G401 (cell line): ENCODE data around the gene FAM98C. TPM values are rescaled to one million over a fixed set of nuclear protein-coding genes. Genes with fewer than 3 reads are reported as not detected.
A peak's percentile ranks its signal among the peaks of the same experiment; 100 is the strongest.
"Not testable (repeated sequence)": the region's sequence is repeated elsewhere in the genome, so short reads cannot be mapped to it uniquely, and the experiment has no call there.

Experiments used
- DNase-seq: peaks from one replicate; pipeline ENCODE4 v3.0.0-alpha.2; 2015; ENCODE audit warnings: low spot score
- in situ Hi-C: cut with HindIII; loops from 2 replicates; pipeline ENCODE4 v1.10.0; 2016; ENCODE audit warnings: low sequenced_read_pairs, mixed read lengths
- total RNA-seq: library from RNA; depleted of rRNA; stranded (reverse); fragments of >200 nt; shearing (Covaris generic); gene quantifications from 2 replicates; pipeline ENCODE4 v1.2.3, GENCODE V29; 2014; rRNA removed

Gene FAM98C
- total RNA-seq: 15.9 and 23.5 TPM in 2 replicates

- DNase-seq: peak; percentile 96
- in situ Hi-C loops: no loop called here
These were observed at the start of gene FAM98C for GRCh38 chr19:38402967-38403674. Gene FAM98C (plus strand): TSS chr19:38403093. CDS start chr19:38403154, 61 bp downstream.

DNA sequence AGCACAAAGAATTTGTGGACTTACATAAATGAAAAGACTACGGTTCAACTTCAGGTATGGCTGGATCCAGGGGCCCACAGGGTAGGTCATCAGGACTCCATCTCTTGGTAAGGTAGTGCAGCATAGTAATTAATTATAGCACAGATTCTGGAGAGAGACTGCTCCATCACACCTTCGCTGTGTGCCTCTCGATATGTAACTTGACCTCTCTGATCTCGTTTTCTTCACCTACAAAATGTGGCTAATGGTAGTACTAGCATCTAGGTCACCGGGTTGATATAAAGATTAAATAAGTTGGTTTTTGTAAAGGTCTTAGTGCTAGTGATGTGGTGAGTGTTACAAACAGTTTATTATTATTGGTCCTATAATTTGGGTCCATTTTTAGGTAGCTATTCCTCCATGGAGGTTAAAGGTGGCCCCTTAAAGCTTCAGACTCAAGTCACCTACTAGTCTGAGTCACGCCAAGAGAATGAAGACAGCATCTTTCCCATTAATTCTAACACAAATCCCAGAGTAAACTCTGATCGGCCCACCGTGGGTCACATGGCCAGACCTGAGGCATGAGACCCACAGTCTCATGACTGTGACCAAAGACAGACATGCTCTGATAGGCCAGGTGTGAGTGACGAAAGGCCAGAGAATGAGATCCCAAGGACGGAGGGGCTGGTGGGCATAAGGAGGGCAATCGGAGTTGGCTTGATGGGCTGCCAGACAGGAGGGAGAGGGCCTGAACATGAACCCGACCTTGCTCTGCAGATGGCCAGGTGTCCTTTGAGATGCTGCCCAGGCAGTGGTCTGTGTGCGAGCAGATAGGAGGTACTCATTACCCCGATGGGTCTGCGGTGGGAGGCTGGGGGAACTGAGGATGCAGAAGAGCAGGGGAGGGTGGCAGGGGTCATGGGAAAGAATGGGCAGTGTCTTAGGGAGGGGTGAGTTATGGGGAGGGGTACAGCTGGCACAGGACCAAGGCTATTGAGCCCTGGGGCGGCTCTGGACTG lies 46.9 kb upstream of the FAM98C start:
- in situ Hi-C loops: no loop called here
- DNase-seq: no peak

DNA sequence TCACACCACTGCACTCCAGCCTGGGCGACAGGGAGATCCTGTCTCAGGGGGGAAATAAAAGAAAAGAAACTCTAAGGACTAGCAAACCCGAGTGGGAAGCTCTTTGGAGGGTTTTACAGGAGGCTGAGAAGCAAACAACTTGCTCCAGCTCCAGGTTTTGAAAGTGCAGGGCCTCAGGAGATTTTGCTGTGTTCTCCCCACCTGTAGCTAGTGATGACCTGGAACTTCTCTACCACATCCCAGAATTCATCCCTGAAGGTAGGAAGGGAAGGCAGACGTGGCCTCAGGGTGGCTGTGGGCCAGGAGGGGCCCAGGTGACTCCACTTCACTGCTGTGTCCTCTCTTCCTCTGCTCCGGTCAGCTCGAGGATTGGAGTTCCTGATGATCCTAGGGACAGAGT lies 44.8 kb upstream of the FAM98C start:
- no peak for DNase-seq
- in situ Hi-C loops: no loop called here

GRCh38 chr19:38359242-38360021 lies 43.5 kb upstream of the FAM98C start:
- in situ Hi-C loops: no loop called here

GRCh38 chr19:38360351-38360750 lies 42.5 kb upstream of the FAM98C start:
- DNase-seq: no peak
- in situ Hi-C loops: no loop called here

More at GRCh38 chr19:38359242-38360021, 43.5 kb upstream of the FAM98C start:
- no peak for DNase-seq

DNA sequence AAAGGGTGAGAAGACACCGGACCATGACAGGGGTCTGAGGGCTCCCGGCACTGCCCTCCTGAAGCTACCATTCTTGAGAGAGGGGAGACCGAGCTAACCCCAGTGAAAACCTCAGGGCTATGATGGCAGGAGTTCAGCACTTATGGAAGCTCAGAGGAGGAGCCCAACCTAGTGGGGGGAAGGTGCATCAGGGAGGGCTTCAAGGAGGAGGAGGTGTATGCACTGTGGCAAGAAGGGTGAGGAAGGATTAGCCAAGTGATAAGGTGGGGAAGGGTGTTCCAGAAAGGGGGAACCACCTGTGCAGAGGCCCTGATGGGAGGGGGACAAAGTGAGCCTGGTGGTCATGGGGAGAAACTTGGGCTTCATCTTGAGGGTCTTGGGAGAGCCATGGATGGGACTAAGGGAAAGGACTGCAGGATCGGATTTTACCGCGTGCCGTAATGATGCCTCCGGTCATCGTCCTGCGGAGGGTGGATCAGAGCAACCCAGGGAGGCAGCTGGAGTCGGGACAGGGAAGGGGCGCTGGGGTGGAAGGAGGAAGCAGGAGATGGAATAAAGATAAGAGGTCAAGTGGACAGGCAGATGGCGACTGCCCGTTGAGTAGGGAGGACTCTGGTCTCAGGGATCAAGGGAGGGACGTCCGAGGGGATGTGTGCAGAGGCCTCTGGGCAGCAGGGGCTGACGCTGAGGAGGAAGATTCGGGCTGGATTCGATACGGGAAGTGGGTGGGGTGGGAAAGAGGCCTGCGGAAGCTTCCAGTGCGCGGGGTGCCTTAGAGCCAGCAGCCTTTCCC lies 41.9 kb upstream of the FAM98C start:
- no peak for DNase-seq
- in situ Hi-C loops: no loop called here

DNA sequence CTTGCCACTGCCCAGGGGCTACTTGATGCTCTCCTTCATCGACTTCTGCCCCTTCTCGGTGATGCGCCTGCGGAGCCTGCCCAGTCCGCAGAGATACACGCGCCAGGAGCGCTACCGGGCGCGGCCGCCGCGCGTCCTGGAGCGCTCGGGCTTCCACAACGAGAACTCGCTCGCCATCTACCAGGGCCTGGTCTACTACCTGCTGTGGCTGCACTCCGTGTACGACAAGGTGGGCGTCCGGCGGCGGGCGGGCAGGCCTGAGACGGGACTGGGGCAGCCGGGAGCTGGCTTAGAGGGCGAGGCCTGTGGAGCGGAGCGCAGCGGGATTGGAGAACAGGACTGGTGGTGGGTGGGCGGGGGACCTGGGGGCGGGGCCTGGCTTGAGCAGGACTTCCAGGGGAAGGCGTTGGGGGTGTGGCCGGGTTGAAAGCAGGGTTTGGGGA lies 41.2 kb upstream of the FAM98C start:
- in situ Hi-C loops: no loop called here
- peak; percentile 80 for DNase-seq

- in situ Hi-C loops: no loop called here
- peak; percentile 65 for DNase-seq
These were observed 40.6 kb upstream of the FAM98C start for GRCh38 chr19:38362076-38362945.

GRCh38 chr19:38362946-38363688 lies 39.8 kb upstream of the FAM98C start:
- in situ Hi-C loops, DNase-seq: not testable (repeated sequence)

DNA sequence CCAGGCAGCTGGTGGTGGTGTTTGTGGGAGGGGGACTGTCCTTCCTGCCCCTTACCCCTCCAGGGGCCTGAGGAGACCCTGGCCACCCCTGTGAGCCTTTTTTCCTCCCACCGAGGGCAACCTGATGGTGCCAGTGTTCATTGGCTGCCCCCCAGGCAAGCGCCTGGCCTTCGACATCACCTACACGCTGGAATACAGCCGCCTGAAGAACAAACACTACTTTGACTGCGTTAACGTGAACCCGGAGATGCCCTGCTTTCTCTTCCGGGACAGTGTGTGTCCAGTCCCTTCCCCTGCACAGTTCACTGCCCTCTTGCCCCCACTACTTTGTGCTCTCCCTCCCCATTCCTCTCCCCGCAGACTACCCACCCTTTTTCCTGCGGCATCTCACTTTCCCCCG lies 35.9 kb upstream of the FAM98C start:
- in situ Hi-C loops: no loop called here

GRCh38 chr19:38369584-38369983 lies 33.3 kb upstream of the FAM98C start:
- DNase-seq: peak; percentile 64
- in situ Hi-C loops: no loop called here

More for the DNA sequence above, 35.9 kb upstream of the FAM98C start:
- no peak for DNase-seq

DNA sequence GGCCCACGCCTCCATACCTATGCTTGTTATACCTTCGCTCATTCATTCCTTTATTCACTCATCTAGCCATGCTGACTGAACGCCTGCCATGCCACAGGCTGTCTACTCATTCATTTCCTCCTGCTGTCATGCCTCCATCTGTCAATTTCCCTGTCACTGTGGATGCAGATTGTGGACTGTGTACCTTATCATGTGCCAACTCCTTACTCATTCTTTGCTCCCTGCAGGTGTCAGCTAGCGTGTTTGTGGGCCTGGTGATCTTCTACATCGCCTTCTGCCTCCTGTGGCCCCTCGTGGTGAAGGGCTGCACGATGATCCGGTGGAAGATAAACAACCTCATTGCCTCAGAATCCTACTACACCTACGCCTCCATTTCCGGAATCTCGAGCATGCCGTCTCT lies 32.6 kb upstream of the FAM98C start:
- peak; percentile 95 for DNase-seq
- in situ Hi-C loops: no loop called here

DNA sequence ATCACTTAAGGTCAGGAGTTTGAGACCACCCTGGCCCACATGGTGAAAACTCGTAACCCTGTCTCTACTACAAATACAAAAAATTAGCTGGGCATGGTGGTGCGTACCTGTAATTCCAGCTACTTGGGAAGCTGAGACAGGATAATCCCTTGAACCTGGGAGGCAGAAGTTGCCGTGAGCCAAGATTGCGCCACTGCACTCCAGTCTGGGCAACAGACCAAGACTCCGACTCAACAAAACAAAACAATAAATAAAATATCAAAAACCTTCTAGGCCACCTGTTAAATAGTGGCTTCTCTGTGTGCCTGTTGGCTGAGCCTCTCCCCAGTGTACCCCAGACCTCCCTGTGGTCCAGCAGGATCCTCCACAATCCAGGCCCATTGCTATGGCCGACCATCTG lies 31.8 kb upstream of the FAM98C start:
- DNase-seq: no peak
- in situ Hi-C loops: no loop called here

DNA sequence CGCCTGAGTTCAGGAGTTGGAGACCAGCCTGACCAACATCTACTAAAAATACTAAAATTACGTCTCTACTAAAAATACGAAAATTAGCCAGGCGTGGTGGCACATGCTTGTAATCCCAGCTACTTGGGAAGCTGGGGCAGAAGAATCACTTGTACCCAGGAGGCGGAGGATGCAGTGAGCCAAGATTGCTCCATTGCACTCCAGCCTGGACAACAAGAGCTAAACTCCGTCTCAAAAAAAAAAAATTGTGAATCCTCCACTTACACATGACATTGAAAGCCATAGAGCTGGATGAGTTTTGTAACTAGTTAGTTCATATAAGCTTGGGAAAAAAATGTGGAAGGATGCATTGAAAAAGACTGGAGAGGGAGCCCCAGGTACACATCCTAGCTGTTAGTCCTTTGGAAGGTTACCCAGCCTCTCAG lies 29.0 kb upstream of the FAM98C start:
- in situ Hi-C loops: no loop called here

DNA sequence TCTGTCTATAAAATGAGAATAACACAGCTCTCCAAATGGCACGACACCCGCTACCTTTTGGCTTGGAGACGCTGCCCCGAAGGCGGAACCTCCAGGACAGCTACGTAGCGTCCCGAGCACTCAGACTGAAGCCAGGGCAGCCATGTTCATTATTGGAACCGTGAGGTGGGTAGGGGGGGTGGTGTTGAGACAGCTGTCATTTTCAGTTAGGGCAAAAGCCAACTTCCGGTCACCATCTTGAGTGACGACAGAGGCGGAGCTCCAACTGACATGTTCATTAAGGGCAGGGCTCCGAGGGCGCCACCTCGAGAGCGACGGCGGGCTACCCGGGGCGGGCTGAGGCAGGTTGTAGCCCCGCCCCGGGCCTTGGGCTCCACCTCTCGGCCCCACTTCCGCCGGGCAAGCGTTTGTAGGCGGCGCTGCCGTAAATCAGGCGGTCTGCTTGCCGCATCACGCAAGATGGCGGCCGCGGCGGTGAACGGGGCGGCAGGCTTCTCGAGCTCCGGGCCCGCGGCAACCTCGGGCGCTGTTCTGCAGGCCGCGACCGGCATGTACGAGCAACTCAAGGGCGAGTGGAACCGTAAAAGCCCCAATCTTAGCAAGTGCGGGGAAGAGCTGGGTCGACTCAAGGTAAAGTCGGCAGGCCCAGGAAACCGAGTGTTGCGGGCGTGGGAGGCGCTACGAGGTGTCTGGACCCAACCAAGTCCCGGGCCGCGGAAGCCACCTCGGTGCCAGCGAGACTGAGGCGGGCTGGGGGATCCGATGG lies 28.4 kb upstream of the FAM98C start, which contains the start of gene PSMD8:
Gene PSMD8 (plus strand): TSS at position 240 of the 766 bp plus-strand sequence. CDS start 31 bp downstream, at position 271.
- DNase-seq: peak; percentile 100

More for the DNA sequence above, 29.0 kb upstream of the FAM98C start:
- no peak for DNase-seq

DNA sequence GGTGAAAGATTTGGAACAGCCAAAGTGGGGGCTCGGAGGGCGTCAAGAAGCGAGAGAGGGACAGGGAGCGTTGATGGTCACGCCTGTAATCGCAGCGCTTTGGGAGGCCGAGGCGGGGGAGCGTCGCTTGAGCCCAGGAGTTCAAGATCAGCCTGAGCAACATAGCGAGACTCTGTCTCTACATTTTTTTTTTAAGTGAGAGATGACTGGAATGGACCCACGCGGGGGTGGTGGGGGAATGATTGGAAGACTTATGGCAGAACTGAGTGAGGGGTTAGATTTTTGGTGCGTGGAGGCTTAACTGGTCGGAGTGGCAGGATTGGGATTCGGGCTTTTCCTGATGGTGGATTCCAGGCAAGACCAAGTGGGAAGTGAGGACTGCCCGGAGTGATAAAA lies 27.8 kb upstream of the FAM98C start:
- in situ Hi-C loops: no loop called here
- DNase-seq: no peak

More for the DNA sequence above, 28.4 kb upstream of the FAM98C start, which contains the start of gene PSMD8:
- in situ Hi-C loops: no loop called here
